ENCODE data around the gene SCARB2. TPM values are rescaled to one million over a fixed set of nuclear protein-coding genes. Genes with fewer than 3 reads are reported as not detected.
A peak's percentile ranks its signal among the peaks of the same experiment; 100 is the strongest.

SCARB2 gene
- total RNA-seq, 2 experiments from 2014 or later = 22.3 to 23.2 TPM

GRCh38 chr4:76216524-76216923 lies 2.9 kb upstream of the SCARB2 start:
- CTCF ChIA-PET = no interaction called here
- no peaks in the 10 kb centered on the region for H3K36me3 Mint-ChIP-seq (ENCODE audit: low read depth)
- no peaks in the 10 kb centered on the region for H3K9me3 Mint-ChIP-seq
- POLR2A ChIA-PET = interaction anchor here (2.4 kb wide), 1 partner anchor 89 kb away, joined by 5 read pairs; the partner anchor contains the start of gene STBD1
- H3K27me3 Mint-ChIP-seq = no peaks in the 10 kb centered on the region
- no peak for DNase-seq
- H3K4me1 Mint-ChIP-seq = peaks cover 31% of the 10 kb centered on the region
- H3K27ac Mint-ChIP-seq = no peak overlapping the region
- H3K4me3 Mint-ChIP-seq = no peak overlapping the region

GRCh38 chr4:76215077-76215476 lies 1.5 kb upstream of the SCARB2 start:
- no peaks in the 10 kb centered on the region for H3K9me3 Mint-ChIP-seq
- ChIA-PET POLR2A (interaction anchor here (1.0 to 2.4 kb wide), 2 partner anchors 36 to 91 kb away, joined by 3 to 5 read pairs; partner anchors contain the start of gene STBD1), CTCF (interaction anchor here (1.6 kb wide), 1 partner anchor 35 kb away, joined by 7 read pairs; no protein-coding TSS in a partner anchor)
- no peaks in the 10 kb centered on the region for H3K36me3 Mint-ChIP-seq (ENCODE audit: low read depth)
- no peak for DNase-seq
- H3K4me3 Mint-ChIP-seq = no peak overlapping the region
- no peak overlapping the region for H3K27ac Mint-ChIP-seq
- H3K27me3 Mint-ChIP-seq = no peaks in the 10 kb centered on the region
- peaks cover 37% of the 10 kb centered on the region for H3K4me1 Mint-ChIP-seq

- Mint-ChIP-seq H3K27me3 (no peaks in the 10 kb centered on the region), H3K9me3 (no peaks in the 10 kb centered on the region), H3K4me1 (peaks cover 33% of the 10 kb centered on the region), H3K4me3 (peak overlapping the region; percentile 79), H3K27ac (peak overlapping the region; percentile 61), H3K36me3 (ENCODE audit: low read depth) (no peaks in the 10 kb centered on the region)
- ChIA-PET CTCF (interaction anchor here (0.6 to 3.8 kb wide), 4 partner anchors 22 to 226 kb away, joined by 3 to 15 read pairs (median 6); partner anchors contain the start of gene STBD1), POLR2A (interaction anchor here (1.0 to 2.4 kb wide), 6 partner anchors 9 to 274 kb away, joined by 3 to 12 read pairs (median 4); partner anchors contain the start of genes NAAA and STBD1)
- DNase-seq = no peak
Measured at GRCh38 chr4:76214177-76214675, 602 bp upstream of the SCARB2 start.

- POLR2A ChIA-PET = interaction anchor here (0.7 to 2.7 kb wide), 6 partner anchors 13 to 273 kb away, joined by 3 to 12 read pairs (median 4); partner anchors contain the start of genes NAAA and NUP54
- H3K4me1 Mint-ChIP-seq = peaks cover 40% of the 10 kb centered on the region
- CTCF ChIA-PET = interaction anchor here (1.2 to 3.8 kb wide), 4 partner anchors 13 to 93 kb away, joined by 3 to 15 read pairs (median 6); partner anchors contain the start of gene STBD1
- no peaks in the 10 kb centered on the region for H3K9me3 Mint-ChIP-seq
- H3K4me3 Mint-ChIP-seq = peak overlapping the region; percentile 75
- peak overlapping the region; percentile 54 for H3K27ac Mint-ChIP-seq
- peak; percentile 40 for DNase-seq
- no peaks in the 10 kb centered on the region for H3K27me3 Mint-ChIP-seq
- no peaks in the 10 kb centered on the region for H3K36me3 Mint-ChIP-seq (ENCODE audit: low read depth)
Measured at GRCh38 chr4:76212851-76213414, 691 bp downstream of the SCARB2 start.

- Mint-ChIP-seq H3K27me3 (no peaks in the 10 kb centered on the region), H3K4me3 (peak overlapping the region; percentile 75), H3K27ac (peak overlapping the region; percentile 54), H3K9me3 (no peaks in the 10 kb centered on the region), H3K4me1 (peaks cover 40% of the 10 kb centered on the region), H3K36me3 (ENCODE audit: low read depth) (no peaks in the 10 kb centered on the region)
- CTCF ChIA-PET = interaction anchor here (1.0 to 3.8 kb wide), 6 partner anchors 12 to 166 kb away, joined by 3 to 15 read pairs (median 6); partner anchors contain the start of gene STBD1
- POLR2A ChIA-PET = interaction anchor here (1.1 to 2.7 kb wide), 4 partner anchors 12 to 94 kb away, joined by 3 to 12 read pairs (median 6); partner anchors contain the start of genes NUP54 and STBD1
- no peak for DNase-seq
Measured at GRCh38 chr4:76211769-76212708, 1.6 kb downstream of the SCARB2 start.

GRCh38 chr4:76210452-76210851 lies 3.2 kb downstream of the SCARB2 start:
- no peaks in the 10 kb centered on the region for H3K9me3 Mint-ChIP-seq
- H3K27ac Mint-ChIP-seq = no peak overlapping the region
- H3K27me3 Mint-ChIP-seq = no peaks in the 10 kb centered on the region
- peaks cover 40% of the 10 kb centered on the region for H3K4me1 Mint-ChIP-seq
- DNase-seq = no peak
- no peak overlapping the region for H3K4me3 Mint-ChIP-seq
- H3K36me3 Mint-ChIP-seq (ENCODE audit: low read depth) = no peaks in the 10 kb centered on the region
- ChIA-PET POLR2A (interaction anchor here (0.5 to 1.1 kb wide), 2 partner anchors 96 to 164 kb away, joined by 3 read pairs; partner anchors contain the start of gene STBD1), CTCF (interaction anchor here (1.0 to 3.8 kb wide), 3 partner anchors 12 to 96 kb away, joined by 3 to 15 read pairs (median 4); partner anchors contain the start of gene STBD1)

- CTCF ChIA-PET = interaction anchor here (1.0 kb wide), 1 partner anchor 30 kb away, joined by 4 read pairs; no protein-coding TSS in a partner anchor
- Mint-ChIP-seq H3K4me1 (peaks cover 38% of the 10 kb centered on the region), H3K27me3 (no peaks in the 10 kb centered on the region), H3K36me3 (ENCODE audit: low read depth) (no peaks in the 10 kb centered on the region), H3K27ac (no peak overlapping the region), H3K4me3 (no peak overlapping the region), H3K9me3 (no peaks in the 10 kb centered on the region)
- POLR2A ChIA-PET = no interaction called here
- DNase-seq = no peak
Measured at GRCh38 chr4:76209881-76210280, 3.7 kb downstream of the SCARB2 start.

GRCh38 chr4:76208005-76208765 lies 5.4 kb downstream of the SCARB2 start:
- ChIA-PET CTCF (interaction anchor here (1.6 kb wide), 1 partner anchor 169 kb away, joined by 4 read pairs; no protein-coding TSS in a partner anchor), POLR2A (no interaction called here)
- H3K36me3 Mint-ChIP-seq (ENCODE audit: low read depth) = no peaks in the 10 kb centered on the region
- peaks cover 29% of the 10 kb centered on the region for H3K4me1 Mint-ChIP-seq
- no peaks in the 10 kb centered on the region for H3K27me3 Mint-ChIP-seq
- no peak for DNase-seq
- H3K9me3 Mint-ChIP-seq = no peaks in the 10 kb centered on the region
- H3K4me3 Mint-ChIP-seq = no peak overlapping the region
- H3K27ac Mint-ChIP-seq = no peak overlapping the region

GRCh38 chr4:76207549-76207948 lies 6.1 kb downstream of the SCARB2 start:
- Mint-ChIP-seq H3K27me3 (no peaks in the 10 kb centered on the region), H3K36me3 (ENCODE audit: low read depth) (no peaks in the 10 kb centered on the region), H3K9me3 (no peaks in the 10 kb centered on the region), H3K4me3 (no peak overlapping the region), H3K4me1 (peaks cover 24% of the 10 kb centered on the region), H3K27ac (no peak overlapping the region)
- ChIA-PET CTCF (interaction anchor here (1.6 kb wide), 1 partner anchor 170 kb away, joined by 4 read pairs; no protein-coding TSS in a partner anchor), POLR2A (no interaction called here)
- DNase-seq = no peak

GRCh38 chr4:76206222-76206942 lies 7.2 kb downstream of the SCARB2 start:
- Mint-ChIP-seq H3K27ac (no peak overlapping the region), H3K36me3 (ENCODE audit: low read depth) (no peaks in the 10 kb centered on the region), H3K9me3 (no peaks in the 10 kb centered on the region), H3K4me3 (no peak overlapping the region), H3K4me1 (peaks cover 14% of the 10 kb centered on the region), H3K27me3 (no peaks in the 10 kb centered on the region)
- no peak for DNase-seq
- ChIA-PET POLR2A (interaction anchor here (1.0 kb wide), 1 partner anchor 58 kb away, joined by 4 read pairs; the partner anchor contains the start of gene NUP54), CTCF (interaction anchor here (0.6 to 2.1 kb wide), 2 partner anchors 27 to 58 kb away, joined by 3 to 8 read pairs; partner anchors contain the start of gene NUP54)

GRCh38 chr4:76205476-76205875 lies 8.1 kb downstream of the SCARB2 start:
- no peaks in the 10 kb centered on the region for H3K36me3 Mint-ChIP-seq (ENCODE audit: low read depth)
- no peak for DNase-seq
- no peak overlapping the region for H3K27ac Mint-ChIP-seq
- peaks cover 14% of the 10 kb centered on the region for H3K4me1 Mint-ChIP-seq
- no peaks in the 10 kb centered on the region for H3K9me3 Mint-ChIP-seq
- ChIA-PET CTCF (interaction anchor here (0.6 to 2.1 kb wide), 2 partner anchors 26 to 57 kb away, joined by 3 to 8 read pairs; partner anchors contain the start of gene NUP54), POLR2A (interaction anchor here (1.0 kb wide), 1 partner anchor 57 kb away, joined by 4 read pairs; the partner anchor contains the start of gene NUP54)
- no peaks in the 10 kb centered on the region for H3K27me3 Mint-ChIP-seq
- no peak overlapping the region for H3K4me3 Mint-ChIP-seq

All from activated CD4-positive, alpha-beta memory T cell treated with anti-CD3 and anti-CD28 coated beads, Interleukin-2, amount 10 ng/mL, durations not matched to agents 7 days and 5 days (primary cell).